IMR-90 (cell line): ENCODE measurements around the gene XRCC5. TPM values are rescaled to one million over a fixed set of nuclear protein-coding genes. Genes with fewer than 3 reads are reported as not detected.

Experiments
- ATAC-seq: fragments of 200-7000 bp; cut with Tn5 transposase; 2 replicates; pipeline ENCODE4 v1.9.1; 2020; ENCODE audit warnings: low read depth, mild to moderate bottlenecking, moderate library complexity
- BruUV-seq: library from RNA; stranded (reverse); fragments of 400-500 nt; replicated peaks from 2 replicates; lab custom pipeline; 2021; lab: Mats Ljungman, UMichigan
- CTCF ChIA-PET: fragments of 300-600 bp; formaldehyde crosslinking; extraction: SDS; loops from one replicate; lab custom pipeline; 2021; ENCODE audit warnings: antibody characterized with exemption; lab: Yijun Ruan, JAX
- POLR2A ChIA-PET: fragments of 300-600 bp; sonication (Branson Sonifier 250); formaldehyde crosslinking; loops from one replicate; lab custom pipeline; 2022; ENCODE audit warnings: antibody characterized with exemption; ENCODE audit not compliant: unreplicated experiment; lab: Charles Lee
- DNase-seq: peaks from one replicate; pipeline ENCODE4 v3.0.0; 2013
- H2AFZ ChIP-seq: replicated peaks from 2 replicates; pipeline ENCODE3; 2013; ENCODE audit warnings: low read length, mild to moderate bottlenecking; ENCODE audit not compliant: poor library complexity
- H2AK5ac ChIP-seq: 2 replicates; pipeline ENCODE4 v1.6.1; 2013; ENCODE audit warnings: low read depth, low read length, inconsistent platforms
- H2AK9ac ChIP-seq: replicated peaks from 2 replicates; pipeline ENCODE3; 2013; ENCODE audit warnings: mild to moderate bottlenecking, low read depth, low read length, moderate library complexity; ENCODE audit not compliant: poor library complexity
- H2BK120ac ChIP-seq: 2 replicates; pipeline ENCODE4 v1.6.1; 2013; ENCODE audit warnings: low read depth, low read length, inconsistent platforms
- H2BK15ac ChIP-seq: 3 replicates; pipeline ENCODE4 v1.6.1; 2013; ENCODE audit warnings: low read depth, low read length, inconsistent platforms
- H2BK20ac ChIP-seq: 2 replicates; pipeline ENCODE4 v1.6.1; 2013; ENCODE audit warnings: low read depth, mild to moderate bottlenecking, inconsistent platforms, low read length, moderate library complexity
- H2BK5ac ChIP-seq: 2 replicates; pipeline ENCODE4 v1.6.1; 2013; ENCODE audit warnings: mild to moderate bottlenecking, low read depth, low read length, inconsistent platforms; ENCODE audit not compliant: poor library complexity, severe bottlenecking
- H3K14ac ChIP-seq: replicated peaks from 2 replicates; pipeline ENCODE4 v1.6.1; 2013; ENCODE audit warnings: low read depth, low read length, inconsistent platforms
- H3K18ac ChIP-seq: 2 replicates; pipeline ENCODE4 v1.6.1; 2013; ENCODE audit warnings: low read depth, low read length, control low read depth
- H3K23ac ChIP-seq: 2 replicates; pipeline ENCODE4 v1.6.1; 2013; ENCODE audit warnings: low read depth, low read length, inconsistent platforms
- H3K27ac ChIP-seq: 2 replicates; pipeline ENCODE4 v1.5.1; 2013; ENCODE audit warnings: mild to moderate bottlenecking, control low read depth, low read length; ENCODE audit not compliant: insufficient read depth
- H3K27me3 ChIP-seq: 2 replicates; pipeline ENCODE4 v1.6.1; 2013; ENCODE audit warnings: low read length; ENCODE audit not compliant: control insufficient read depth, insufficient read depth
- H3K36me3 ChIP-seq: 2 replicates; pipeline ENCODE4 v1.6.1; 2013; ENCODE audit warnings: low read length, mixed read lengths; ENCODE audit not compliant: control insufficient read depth, insufficient read depth
- H3K4ac ChIP-seq: 2 replicates; pipeline ENCODE4 v1.6.1; 2013; ENCODE audit warnings: low read depth, low read length, inconsistent platforms
- H3K4me1 ChIP-seq: 2 replicates; pipeline ENCODE4 v1.6.1; 2013; ENCODE audit warnings: low read length, mixed read lengths; ENCODE audit not compliant: control insufficient read depth, insufficient read depth
- H3K4me2 ChIP-seq: 2 replicates; pipeline ENCODE4 v1.6.1; 2013; ENCODE audit warnings: low read depth, mild to moderate bottlenecking, control low read depth, low read length, moderate library complexity
- H3K4me3 ChIP-seq: 2 replicates; pipeline ENCODE4 v1.5.1; 2013; ENCODE audit warnings: low read depth, mild to moderate bottlenecking, control low read depth, low read length, moderate library complexity; ENCODE audit not compliant: insufficient read depth
- H3K56ac ChIP-seq: 2 replicates; pipeline ENCODE4 v1.6.1; 2013; ENCODE audit warnings: low read length, inconsistent platforms; ENCODE audit not compliant: insufficient read depth; ENCODE audit errors: extremely low read depth
- H3K79me1 ChIP-seq, 2 experiments: 2 replicates each; pipeline ENCODE4 v1.6.1; 2013; ENCODE audit warnings: low read length in 2 of 2, inconsistent platforms in 1 of 2, low read depth in 1 of 2
- H3K9ac ChIP-seq: 2 replicates; pipeline ENCODE4 v1.6.1; 2013; ENCODE audit warnings: low read depth, low read length, control low read depth
- H3K9me1 ChIP-seq: 2 replicates; pipeline ENCODE4 v1.6.1; 2013; ENCODE audit warnings: low read length, inconsistent platforms; ENCODE audit not compliant: insufficient read depth
- H3K9me3 ChIP-seq: 2 replicates; pipeline ENCODE4 v1.6.1; 2013; ENCODE audit warnings: low read length; ENCODE audit not compliant: control insufficient read depth, insufficient read depth
- H4K20me1 ChIP-seq: 2 replicates; pipeline ENCODE4 v1.6.1; 2013; ENCODE audit warnings: low read length, inconsistent platforms; ENCODE audit not compliant: insufficient read depth
- H4K5ac ChIP-seq: 2 replicates; pipeline ENCODE4 v1.6.1; 2013; ENCODE audit warnings: mild to moderate bottlenecking, low read depth, low read length, control low read depth
- H4K8ac ChIP-seq, 2 experiments: 2 replicates each; pipeline ENCODE4 v1.6.1; 2013; ENCODE audit warnings: low read depth in 2 of 2, low read length in 2 of 2, control low read depth in 1 of 2, inconsistent platforms in 1 of 2
- H4K91ac ChIP-seq: 2 replicates; pipeline ENCODE4 v1.6.1; 2013; ENCODE audit warnings: low read depth, low read length, inconsistent platforms; ENCODE audit not compliant: insufficient read depth
- BHLHE40 ChIP-seq: fragments of 150-350 bp; IDR thresholded peaks from 2 replicates; pipeline ENCODE4 v1.6.1; 2016; ENCODE audit warnings: mild to moderate bottlenecking, low read depth, low read length
- CEBPB ChIP-seq: IDR thresholded peaks from 2 replicates; pipeline ENCODE4 v1.6.1; 2012; ENCODE audit warnings: low read depth, low read length, improper control_type of control experiment
- CHD1 ChIP-seq: IDR thresholded peaks from 2 replicates; pipeline ENCODE4 v1.6.1; 2012; ENCODE audit warnings: low read depth, low read length, improper control_type of control experiment
- FOS ChIP-seq: fragments of 150-350 bp; IDR thresholded peaks from 2 replicates; pipeline ENCODE4 v1.6.1; 2016; ENCODE audit warnings: low read depth, low read length
- MAFK ChIP-seq: IDR thresholded peaks from 2 replicates; pipeline ENCODE4 v1.6.1; 2012; ENCODE audit warnings: low read depth, low read length, improper control_type of control experiment
- MAZ ChIP-seq: IDR thresholded peaks from 2 replicates; pipeline ENCODE4 v1.6.1; 2012; ENCODE audit warnings: low read depth, mild to moderate bottlenecking, low read length, improper control_type of control experiment, moderate library complexity, borderline replicate concordance
- MXI1 ChIP-seq: IDR thresholded peaks from 2 replicates; pipeline ENCODE4 v1.6.1; 2012; ENCODE audit warnings: low read depth, mild to moderate bottlenecking, low read length, moderate library complexity, borderline replicate concordance
- NFE2L2 ChIP-seq: fragments of 150-350 bp; IDR thresholded peaks from 2 replicates; pipeline ENCODE4 v1.6.1; 2016; ENCODE audit warnings: low read depth, mild to moderate bottlenecking, low read length
- POLR2A ChIP-seq: IDR thresholded peaks from 2 replicates; pipeline ENCODE4 v1.6.1; 2012; ENCODE audit warnings: mild to moderate bottlenecking, low read depth, low read length
- RAD21 ChIP-seq: IDR thresholded peaks from 2 replicates; pipeline ENCODE4 v1.6.1; 2012; ENCODE audit warnings: low read length, improper control_type of control experiment
- RCOR1 ChIP-seq: IDR thresholded peaks from 2 replicates; pipeline ENCODE4 v1.6.1; 2012; ENCODE audit warnings: mild to moderate bottlenecking, low read length, improper control_type of control experiment; ENCODE audit not compliant: insufficient replicate concordance
- RFX5 ChIP-seq: IDR thresholded peaks from 2 replicates; pipeline ENCODE4 v1.8.0; 2012; ENCODE audit warnings: low read depth, mild to moderate bottlenecking, low read length, moderate library complexity
- SMC3 ChIP-seq: fragments of 150-350 bp; IDR thresholded peaks from 2 replicates; pipeline ENCODE4 v1.6.1; 2016; ENCODE audit warnings: low read depth, mild to moderate bottlenecking, antibody characterized with exemption, low read length, moderate library complexity
- WGBS, 2 experiments: methylation state at CpG; one replicate each; pipeline versions ENCODE4 v1.1.5 to v1.1.7; 2013; ENCODE audit warnings: missing lambda C conversion rate in 2 of 2; ENCODE audit not compliant: insufficient read length in 1 of 2; ENCODE audit errors: extremely low coverage in 2 of 2; 5-methylcytosine and 5-hydroxymethylcytosine counted together
- dilution Hi-C: fragments of 300-500 bp; cut with HindIII; formaldehyde crosslinking; loops from one replicate; pipeline ENCODE4 v1.14.3; 2018; ENCODE audit warnings: low sequenced_read_pairs; ENCODE audit not compliant: unreplicated experiment
- in situ Hi-C: fragments of 300-500 bp; cut with MboI; formaldehyde crosslinking; loops from 3 replicates; pipeline ENCODE4 v1.14.3; 2019; ENCODE audit warnings: low sequenced_read_pairs, inconsistent platforms, mixed read lengths
- intact Hi-C: fragments of 100-400 bp; cut with micrococcal nuclease; formaldehyde crosslinking; loops from 2 replicates; pipeline ENCODE4 v1.10.0; 2022
- polyA plus RNA-seq, 3 experiments: library from polyadenylated mRNA; depleted of rRNA; stranded (reverse); fragments of >200 nt; gene quantifications; 2 replicates each; pipeline ENCODE4 v1.2.3, GENCODE V29; 2012; ENCODE audit warnings: low replicate concordance in 1 of 3
- total RNA-seq: library from RNA; depleted of rRNA; stranded (reverse); fragments of >200 nt; gene quantifications from 2 replicates; pipeline ENCODE4 v1.2.3, GENCODE V29; 2012
- TF ChIP-seq, protein P1 (sequence below): fragments of 150-350 bp; IDR thresholded peaks from 2 replicates; pipeline ENCODE4 v1.6.1; 2017; ENCODE audit warnings: mild to moderate bottlenecking, antibody characterized with exemption, low read length, low read depth
- TF ChIP-seq, protein P2 (sequence below): fragments of 150-350 bp; IDR thresholded peaks from 2 replicates; pipeline ENCODE4 v1.6.1; 2016; ENCODE audit warnings: low read depth, mild to moderate bottlenecking, low read length, moderate library complexity, borderline replicate concordance
- TF ChIP-seq, protein P3 (sequence below): conservative IDR thresholded peaks from 2 replicates; pipeline ENCODE4 v1.5.1; 2012; ENCODE audit warnings: mild to moderate bottlenecking, low read depth, low read length, improper control_type of control experiment

Gene XRCC5
- total and polyA plus RNA-seq, 2 of the 4 experiments (the other 2 are of a cell fraction): 144 to 509 TPM

DNA sequence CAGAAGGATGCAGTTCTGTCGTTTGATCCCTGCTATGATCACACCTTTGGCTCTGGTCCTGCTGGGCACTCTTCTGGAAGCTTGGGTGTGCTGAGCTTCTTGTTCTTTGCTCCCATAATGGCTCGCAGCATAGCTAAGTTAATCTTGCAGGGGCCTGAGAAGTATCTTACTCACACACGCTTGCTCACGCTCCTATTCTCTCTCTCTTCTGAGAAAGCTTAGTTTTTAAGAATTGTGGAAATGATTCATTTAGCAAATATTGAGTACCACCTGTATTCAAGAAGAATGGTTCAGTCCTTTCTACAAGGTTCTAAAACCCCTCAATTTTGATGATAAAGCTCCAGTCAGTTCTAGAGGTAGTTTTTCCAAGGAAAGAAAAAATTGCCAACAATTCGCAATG lies 40.6 kb downstream of the XRCC5 start:
- Histone ChIP-seq H2BK15ac (no peak overlapping the region), H3K23ac (no peak overlapping the region), H2AK5ac (no peak overlapping the region), H4K91ac (no peak overlapping the region), H4K20me1 (peaks cover 9% of the 10 kb centered on the region; the same call in 1 of the 2 replicates), H3K56ac (no peak overlapping the region), H3K4me2 (no peak overlapping the region), H2BK120ac (no peak overlapping the region), H3K18ac (no peak overlapping the region), H3K9me1 (0 out of 2 replicates have a peak, but pooled peaks cover 5% of the 10 kb centered on the region), H2BK5ac (no peak overlapping the region), H4K5ac (no peak overlapping the region), H3K4me1 (peaks cover 3% of the 10 kb centered on the region; the same call in 1 of the 2 replicates), H3K14ac (no peak overlapping the region), H3K9ac (no peak overlapping the region), H2AK9ac (no peak overlapping the region), H3K4me3 (no peak overlapping the region), H3K27me3 (no peaks in the 10 kb centered on the region), H2BK20ac (no peak overlapping the region), H3K36me3 (peaks cover 52% of the 10 kb centered on the region), H3K4ac (no peak overlapping the region), H3K79me1 (peaks cover 34 to 56% of the 10 kb centered on the region in 2 experiments), H3K27ac (no peak overlapping the region), H4K8ac (no peak overlapping the region), H2AFZ (no peak overlapping the region), H3K9me3 (no peaks in the 10 kb centered on the region)
- peak; percentile 70 for DNase-seq
- CTCF ChIA-PET: interaction anchor here (0.8 kb wide), 1 partner anchor 223 kb away, joined by 6 read pairs; no protein-coding TSS in a partner anchor
- POLR2A ChIA-PET: interaction anchor here (0.5 kb wide), 2 partner anchors 533 to 880 kb away, joined by 6 to 11 read pairs; no protein-coding TSS in a partner anchor
- no CpG with 5 or more reads among the region's 5 CpGs for WGBS, 2 experiments
- TF ChIP-seq CHD1: no peak
- TF ChIP-seq, protein P1, sequence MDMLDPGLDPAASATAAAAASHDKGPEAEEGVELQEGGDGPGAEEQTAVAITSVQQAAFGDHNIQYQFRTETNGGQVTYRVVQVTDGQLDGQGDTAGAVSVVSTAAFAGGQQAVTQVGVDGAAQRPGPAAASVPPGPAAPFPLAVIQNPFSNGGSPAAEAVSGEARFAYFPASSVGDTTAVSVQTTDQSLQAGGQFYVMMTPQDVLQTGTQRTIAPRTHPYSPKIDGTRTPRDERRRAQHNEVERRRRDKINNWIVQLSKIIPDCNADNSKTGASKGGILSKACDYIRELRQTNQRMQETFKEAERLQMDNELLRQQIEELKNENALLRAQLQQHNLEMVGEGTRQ: no peak
- no peak for TF ChIP-seq POLR2A
- TF ChIP-seq MAZ: no peak
- no peak for TF ChIP-seq SMC3
- no peak for TF ChIP-seq FOS
- TF ChIP-seq RAD21: no peak
- TF ChIP-seq NFE2L2: no peak
- TF ChIP-seq, protein P2, sequence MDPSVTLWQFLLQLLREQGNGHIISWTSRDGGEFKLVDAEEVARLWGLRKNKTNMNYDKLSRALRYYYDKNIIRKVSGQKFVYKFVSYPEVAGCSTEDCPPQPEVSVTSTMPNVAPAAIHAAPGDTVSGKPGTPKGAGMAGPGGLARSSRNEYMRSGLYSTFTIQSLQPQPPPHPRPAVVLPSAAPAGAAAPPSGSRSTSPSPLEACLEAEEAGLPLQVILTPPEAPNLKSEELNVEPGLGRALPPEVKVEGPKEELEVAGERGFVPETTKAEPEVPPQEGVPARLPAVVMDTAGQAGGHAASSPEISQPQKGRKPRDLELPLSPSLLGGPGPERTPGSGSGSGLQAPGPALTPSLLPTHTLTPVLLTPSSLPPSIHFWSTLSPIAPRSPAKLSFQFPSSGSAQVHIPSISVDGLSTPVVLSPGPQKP: no peak
- TF ChIP-seq, protein P3, sequence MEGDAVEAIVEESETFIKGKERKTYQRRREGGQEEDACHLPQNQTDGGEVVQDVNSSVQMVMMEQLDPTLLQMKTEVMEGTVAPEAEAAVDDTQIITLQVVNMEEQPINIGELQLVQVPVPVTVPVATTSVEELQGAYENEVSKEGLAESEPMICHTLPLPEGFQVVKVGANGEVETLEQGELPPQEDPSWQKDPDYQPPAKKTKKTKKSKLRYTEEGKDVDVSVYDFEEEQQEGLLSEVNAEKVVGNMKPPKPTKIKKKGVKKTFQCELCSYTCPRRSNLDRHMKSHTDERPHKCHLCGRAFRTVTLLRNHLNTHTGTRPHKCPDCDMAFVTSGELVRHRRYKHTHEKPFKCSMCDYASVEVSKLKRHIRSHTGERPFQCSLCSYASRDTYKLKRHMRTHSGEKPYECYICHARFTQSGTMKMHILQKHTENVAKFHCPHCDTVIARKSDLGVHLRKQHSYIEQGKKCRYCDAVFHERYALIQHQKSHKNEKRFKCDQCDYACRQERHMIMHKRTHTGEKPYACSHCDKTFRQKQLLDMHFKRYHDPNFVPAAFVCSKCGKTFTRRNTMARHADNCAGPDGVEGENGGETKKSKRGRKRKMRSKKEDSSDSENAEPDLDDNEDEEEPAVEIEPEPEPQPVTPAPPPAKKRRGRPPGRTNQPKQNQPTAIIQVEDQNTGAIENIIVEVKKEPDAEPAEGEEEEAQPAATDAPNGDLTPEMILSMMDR: no peak
- no peak for TF ChIP-seq RCOR1
- TF ChIP-seq CEBPB: no peak
- TF ChIP-seq MXI1: no peak
- TF ChIP-seq BHLHE40: no peak
- no peak for TF ChIP-seq RFX5
- no peak for TF ChIP-seq MAFK
- intact Hi-C loops (no loop called here), dilution Hi-C loops (no loop called here), in situ Hi-C loops (no loop called here)
- ATAC-seq: no peak
- BruUV-seq: no TSS peak
